Sigmoid colon (tissue), 4 donors: Measurements from ENCODE around the gene CCS.

ENCODE experiments used
- EP300 ChIP-seq, 4 donors: sonication (generic); formaldehyde crosslinking; IDR thresholded peaks; one replicate each; pipeline ENCODE4 v1.6.1; 2017; ENCODE audit warnings: antibody characterized with exemption in 4 of 4
- POLR2A ChIP-seq, 2 donors: fragments of 450-650 bp; IDR thresholded peaks; one replicate each; pipeline ENCODE4 v1.6.1; 2016; ENCODE audit warnings: antibody characterized with exemption in 2 of 2, mild to moderate bottlenecking in 2 of 2, moderate library complexity in 2 of 2
- POLR2AphosphoS5 ChIP-seq, 4 donors: sonication (generic); formaldehyde crosslinking; IDR thresholded peaks; one replicate each; pipeline ENCODE4 v1.6.1; 2017; ENCODE audit warnings: antibody characterized with exemption in 4 of 4
- TF ChIP-seq, protein P1 (sequence below), 4 experiments: fragments of 450-650 bp in 3 of 4; fragments of 200-600 bp in 1 of 4; IDR thresholded peaks; one replicate each; pipeline ENCODE4 v1.5.1; 2016 to 2019; ENCODE audit warnings: antibody characterized with exemption in 4 of 4, mild to moderate bottlenecking in 3 of 4, moderate library complexity in 2 of 4

DNA sequence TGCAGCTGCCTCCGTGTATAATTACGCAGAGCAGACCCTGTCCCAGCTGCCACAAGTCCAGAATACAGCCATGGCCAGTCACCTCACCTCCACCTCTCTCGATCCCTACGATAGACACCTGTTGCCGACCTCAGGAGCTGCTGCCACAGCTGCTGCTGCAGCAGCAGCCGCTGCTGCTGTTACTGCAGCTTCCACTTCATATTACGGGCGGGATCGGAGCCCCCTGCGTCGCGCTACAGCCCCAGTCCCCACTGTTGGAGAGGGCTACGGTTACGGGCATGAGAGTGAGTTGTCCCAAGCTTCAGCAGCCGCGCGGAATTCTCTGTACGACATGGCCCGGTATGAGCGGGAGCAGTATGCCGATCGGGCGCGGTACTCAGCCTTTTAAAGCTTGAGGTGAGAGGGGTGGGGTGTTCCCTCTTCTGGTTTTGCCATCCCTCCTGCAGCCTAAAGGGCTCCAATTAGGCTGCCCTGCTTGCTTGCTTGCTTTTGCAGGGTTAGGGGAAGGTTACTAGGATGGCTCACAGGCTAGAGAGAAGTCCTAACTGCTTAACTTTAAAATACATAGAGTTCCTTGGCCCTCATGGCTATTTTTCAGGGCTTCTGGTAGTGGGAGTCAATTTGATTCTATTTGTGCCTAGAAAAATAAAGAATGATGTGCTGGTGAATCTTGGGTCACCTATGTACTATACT is 50.9 kb downstream of the CCS start:
- TF ChIP-seq POLR2A (IDR thresholded peaks at IDR 0.05) (no peak), POLR2AphosphoS5 (IDR thresholded peaks at IDR 0.05) (no peak), EP300 (IDR thresholded peaks at IDR 0.05) (no peak)
- TF ChIP-seq, protein P1, sequence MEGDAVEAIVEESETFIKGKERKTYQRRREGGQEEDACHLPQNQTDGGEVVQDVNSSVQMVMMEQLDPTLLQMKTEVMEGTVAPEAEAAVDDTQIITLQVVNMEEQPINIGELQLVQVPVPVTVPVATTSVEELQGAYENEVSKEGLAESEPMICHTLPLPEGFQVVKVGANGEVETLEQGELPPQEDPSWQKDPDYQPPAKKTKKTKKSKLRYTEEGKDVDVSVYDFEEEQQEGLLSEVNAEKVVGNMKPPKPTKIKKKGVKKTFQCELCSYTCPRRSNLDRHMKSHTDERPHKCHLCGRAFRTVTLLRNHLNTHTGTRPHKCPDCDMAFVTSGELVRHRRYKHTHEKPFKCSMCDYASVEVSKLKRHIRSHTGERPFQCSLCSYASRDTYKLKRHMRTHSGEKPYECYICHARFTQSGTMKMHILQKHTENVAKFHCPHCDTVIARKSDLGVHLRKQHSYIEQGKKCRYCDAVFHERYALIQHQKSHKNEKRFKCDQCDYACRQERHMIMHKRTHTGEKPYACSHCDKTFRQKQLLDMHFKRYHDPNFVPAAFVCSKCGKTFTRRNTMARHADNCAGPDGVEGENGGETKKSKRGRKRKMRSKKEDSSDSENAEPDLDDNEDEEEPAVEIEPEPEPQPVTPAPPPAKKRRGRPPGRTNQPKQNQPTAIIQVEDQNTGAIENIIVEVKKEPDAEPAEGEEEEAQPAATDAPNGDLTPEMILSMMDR (IDR thresholded peaks at IDR 0.05), result no peak
